ENCODE data around the gene SLC43A1. TPM values are rescaled to one million over a fixed set of nuclear protein-coding genes. Genes with fewer than 3 reads are reported as not detected.

The SLC43A1 gene
- total RNA-seq, 6 experiments from 2014 or later, result 3.1 to 4.7 (median 4.3) TPM

DNA sequence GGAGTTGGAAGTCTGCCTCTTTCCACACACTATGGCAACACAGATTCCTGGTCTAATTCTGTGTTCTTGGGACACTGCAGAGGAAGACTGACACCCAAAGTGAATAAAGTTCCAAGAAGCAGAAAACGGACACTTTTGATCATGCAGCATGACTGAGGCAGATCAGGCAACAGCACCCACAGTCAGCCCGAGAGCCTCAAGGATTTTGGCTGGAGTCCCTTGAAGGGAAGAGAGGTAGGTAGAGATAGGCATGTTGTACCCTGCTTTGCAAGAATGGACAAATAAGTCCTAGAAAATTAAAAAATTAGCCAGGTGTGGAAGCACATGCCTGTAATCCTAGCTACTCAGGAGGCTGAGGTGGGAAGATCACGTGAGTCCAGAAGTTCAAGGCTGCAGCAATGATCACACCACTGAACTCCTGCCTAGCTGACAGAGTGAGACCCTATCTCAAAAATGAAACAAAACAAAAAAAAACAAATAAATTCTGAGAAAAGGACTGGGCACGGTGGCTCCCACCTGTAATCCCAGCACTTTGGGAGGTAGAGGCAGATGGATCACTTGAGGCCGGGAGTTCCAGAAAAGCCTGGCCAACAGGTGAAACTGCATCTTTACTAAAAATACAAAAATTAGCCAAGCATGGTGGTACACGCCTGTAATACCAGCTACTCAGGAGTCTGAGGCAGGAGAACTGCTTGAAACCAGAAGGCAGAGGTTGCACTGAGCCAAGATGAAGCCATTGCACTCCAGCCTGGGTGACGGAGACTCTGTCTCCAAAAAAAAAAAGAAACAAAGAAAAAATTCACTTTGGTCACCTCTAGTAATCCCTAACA, 6.9 kb downstream of the SLC43A1 start:
- Mint-ChIP-seq H3K4me1 (ENCODE audit: low read depth) (no peaks in the 10 kb centered on the region), H3K27me3 (ENCODE audit: insufficient read depth) (no peaks in the 10 kb centered on the region), H3K9me3 (no peaks in the 10 kb centered on the region), H3K36me3 (ENCODE audit: low read depth) (no peaks in the 10 kb centered on the region), H3K4me3 (no peak overlapping the region), H3K27ac (no peak overlapping the region)
- TF ChIP-seq, protein P1, sequence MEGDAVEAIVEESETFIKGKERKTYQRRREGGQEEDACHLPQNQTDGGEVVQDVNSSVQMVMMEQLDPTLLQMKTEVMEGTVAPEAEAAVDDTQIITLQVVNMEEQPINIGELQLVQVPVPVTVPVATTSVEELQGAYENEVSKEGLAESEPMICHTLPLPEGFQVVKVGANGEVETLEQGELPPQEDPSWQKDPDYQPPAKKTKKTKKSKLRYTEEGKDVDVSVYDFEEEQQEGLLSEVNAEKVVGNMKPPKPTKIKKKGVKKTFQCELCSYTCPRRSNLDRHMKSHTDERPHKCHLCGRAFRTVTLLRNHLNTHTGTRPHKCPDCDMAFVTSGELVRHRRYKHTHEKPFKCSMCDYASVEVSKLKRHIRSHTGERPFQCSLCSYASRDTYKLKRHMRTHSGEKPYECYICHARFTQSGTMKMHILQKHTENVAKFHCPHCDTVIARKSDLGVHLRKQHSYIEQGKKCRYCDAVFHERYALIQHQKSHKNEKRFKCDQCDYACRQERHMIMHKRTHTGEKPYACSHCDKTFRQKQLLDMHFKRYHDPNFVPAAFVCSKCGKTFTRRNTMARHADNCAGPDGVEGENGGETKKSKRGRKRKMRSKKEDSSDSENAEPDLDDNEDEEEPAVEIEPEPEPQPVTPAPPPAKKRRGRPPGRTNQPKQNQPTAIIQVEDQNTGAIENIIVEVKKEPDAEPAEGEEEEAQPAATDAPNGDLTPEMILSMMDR (IDR thresholded peaks at IDR 0.05), result no peak
- no peak for DNase-seq

DNA sequence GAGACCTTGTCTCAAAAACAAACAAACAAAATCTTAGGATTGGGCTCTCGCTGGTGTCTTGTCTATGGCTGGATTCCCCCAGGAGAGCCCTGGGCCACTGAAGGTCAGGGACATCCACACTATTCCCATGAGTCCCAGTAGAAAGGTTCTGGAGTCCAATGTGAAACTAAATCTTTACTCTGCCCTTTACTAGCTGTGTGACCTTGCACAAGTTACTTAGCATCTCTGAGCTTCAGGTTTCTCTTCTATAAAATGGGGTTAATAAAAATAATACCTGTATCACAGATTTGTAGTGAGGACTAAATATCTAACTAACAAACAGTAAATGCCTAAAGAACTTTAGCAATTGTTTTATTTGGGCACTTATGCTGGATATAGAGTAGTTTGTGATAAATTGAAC, 9.0 kb downstream of the SLC43A1 start:
- TF ChIP-seq, protein P1 (IDR thresholded peaks at IDR 0.05), result no peak
- Mint-ChIP-seq H3K4me3 (no peak overlapping the region), H3K4me1 (ENCODE audit: low read depth) (peaks cover 4% of the 10 kb centered on the region; the same call in 1 of the 2 replicates), H3K36me3 (ENCODE audit: low read depth) (no peaks in the 10 kb centered on the region), H3K9me3 (no peaks in the 10 kb centered on the region), H3K27ac (no peak overlapping the region), H3K27me3 (ENCODE audit: insufficient read depth) (no peaks in the 10 kb centered on the region)
- DNase-seq, result no peak

DNA sequence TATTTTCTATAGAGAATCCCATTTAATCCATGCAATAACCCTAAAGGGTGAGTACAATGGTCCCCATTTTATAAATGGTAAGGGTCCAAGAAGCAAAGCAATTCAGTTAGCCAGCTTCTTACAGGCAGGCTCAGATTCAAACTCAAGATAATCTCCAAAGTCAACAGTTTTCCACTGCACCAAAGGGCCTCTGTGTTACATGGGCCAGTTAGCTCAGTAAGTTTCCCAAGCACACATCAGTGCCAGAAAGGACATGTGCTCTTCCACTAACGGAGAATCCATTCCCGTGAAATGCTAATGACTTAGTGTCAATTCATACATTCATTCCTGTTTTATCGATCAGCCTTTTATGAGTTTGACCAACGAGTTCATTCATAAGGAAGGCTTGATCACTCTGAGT, 11.0 kb downstream of the SLC43A1 start:
- peaks cover 5% of the 10 kb centered on the region for H3K36me3 Mint-ChIP-seq (ENCODE audit: low read depth)
- H3K4me3 Mint-ChIP-seq, result no peak overlapping the region
- peaks cover 14% of the 10 kb centered on the region for H3K4me1 Mint-ChIP-seq (ENCODE audit: low read depth)
- no peak overlapping the region for H3K27ac Mint-ChIP-seq
- no peak for DNase-seq
- TF ChIP-seq, protein P1 (IDR thresholded peaks at IDR 0.05), result no peak
- no peaks in the 10 kb centered on the region for H3K27me3 Mint-ChIP-seq (ENCODE audit: insufficient read depth)
- no peaks in the 10 kb centered on the region for H3K9me3 Mint-ChIP-seq

DNA sequence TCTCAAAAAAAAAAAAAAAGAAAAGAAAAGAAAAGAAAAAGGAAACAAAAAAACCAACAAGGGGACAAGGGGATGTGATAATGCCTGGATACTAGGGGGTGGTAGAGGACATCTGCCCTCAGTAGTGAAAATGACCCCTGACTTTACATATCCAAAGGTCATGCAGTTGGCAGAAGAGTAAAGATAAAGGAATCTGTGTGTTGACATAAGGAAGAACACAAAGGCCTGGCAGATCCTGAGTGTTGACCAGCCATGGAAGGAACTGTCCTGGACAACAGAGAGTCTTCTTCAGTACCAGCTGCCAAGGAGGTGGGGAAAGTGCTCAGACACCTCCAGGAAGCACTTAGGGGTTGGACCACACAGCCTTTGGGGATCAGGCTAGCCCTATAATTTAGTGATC, 12.6 kb downstream of the SLC43A1 start:
- Mint-ChIP-seq H3K9me3 (no peaks in the 10 kb centered on the region), H3K27me3 (ENCODE audit: insufficient read depth) (no peaks in the 10 kb centered on the region), H3K27ac (no peak overlapping the region), H3K4me1 (ENCODE audit: low read depth) (peaks cover 14% of the 10 kb centered on the region), H3K4me3 (no peak overlapping the region), H3K36me3 (ENCODE audit: low read depth) (peaks cover 5% of the 10 kb centered on the region)
- TF ChIP-seq, protein P1 (IDR thresholded peaks at IDR 0.05), result no peak
- no peak for DNase-seq

DNA sequence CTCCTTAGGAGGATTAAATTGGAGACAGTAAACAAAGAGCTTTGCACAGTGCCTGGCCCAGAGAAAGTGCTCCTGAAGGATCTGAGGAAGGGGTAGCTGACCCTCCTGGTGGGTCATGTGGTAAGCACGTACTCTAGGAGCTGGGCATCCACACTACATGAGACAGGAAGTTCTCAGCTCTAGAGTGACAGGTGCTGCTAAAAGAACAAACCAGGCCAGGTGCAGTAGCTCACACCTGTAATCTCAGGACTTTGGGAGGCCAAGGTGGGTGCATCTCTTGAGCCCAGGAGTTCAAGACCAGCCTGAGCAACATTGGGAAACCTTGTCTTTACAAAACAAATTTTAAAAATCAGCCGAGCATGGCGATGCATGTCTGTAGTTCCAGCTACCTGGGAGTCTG, 13.1 kb downstream of the SLC43A1 start:
- H3K27ac Mint-ChIP-seq, result no peak overlapping the region
- H3K4me3 Mint-ChIP-seq, result no peak overlapping the region
- TF ChIP-seq, protein P1 (IDR thresholded peaks at IDR 0.05), result no peak
- DNase-seq, result no peak
- peaks cover 5% of the 10 kb centered on the region for H3K36me3 Mint-ChIP-seq (ENCODE audit: low read depth)
- peaks cover 14% of the 10 kb centered on the region for H3K4me1 Mint-ChIP-seq (ENCODE audit: low read depth)
- no peaks in the 10 kb centered on the region for H3K9me3 Mint-ChIP-seq
- H3K27me3 Mint-ChIP-seq (ENCODE audit: insufficient read depth), result no peaks in the 10 kb centered on the region

Data from HFFc6 (cell line).